K562 (cell line): ENCODE data around the gene SLC22A7. TPM values are rescaled to one million over a fixed set of nuclear protein-coding genes. Genes with fewer than 3 reads are reported as not detected.

Source experiments
- ATAC-seq: fragments of 200-7000 bp; cut with Tn5 transposase; 3 replicates; pipeline ENCODE4 v1.9.1; 2020; ENCODE audit warnings: moderate library complexity
- BruUV-seq: library from RNA; stranded (reverse); fragments of 400-500 nt; replicated peaks from 2 replicates; lab custom pipeline; 2021; lab: Mats Ljungman, UMichigan
- CTCF ChIA-PET: fragments of 300-600 bp; formaldehyde crosslinking; extraction: SDS; loops from one replicate; lab custom pipeline; 2021; ENCODE audit warnings: low intra/inter-chr PET ratio; lab: Yijun Ruan, JAX
- POLR2A ChIA-PET: fragments of 300-600, 350-650 bp; sonication (Branson Sonifier 250); formaldehyde crosslinking; extraction: SDS; loops from one replicate; lab custom pipeline; 2021; ENCODE audit warnings: antibody characterized with exemption, inconsistent platforms; lab: Yijun Ruan, JAX
- DNase-seq, 4 experiments: peaks; one replicate each; pipeline versions ENCODE4 v3.0.0 to v3.0.0-alpha.2; 2011 to 2018; ENCODE audit warnings: low spot score in 3 of 4, mixed read lengths in 3 of 4; ENCODE audit errors: extremely low read depth in 1 of 4
- FAIRE-seq: peaks from 2 replicates; lab custom pipeline; 2011; peaks lifted over from hg19 to GRCh38; lab: Jason Lieb, UNC
- H2AFZ ChIP-seq: 2 replicates; pipeline ENCODE4 v1.6.0; 2011; ENCODE audit warnings: low read depth, low read length, control low read depth, inconsistent platforms
- H3K27ac ChIP-seq: fragments of 200-600 bp; 3 replicates; pipeline ENCODE4 v1.8.0; 2011; ENCODE audit warnings: low read depth, mild to moderate bottlenecking, control low read depth, inconsistent platforms, low read length, moderate library complexity, mixed read lengths; ENCODE audit errors: extremely low read depth
- H3K27me3 ChIP-seq, 2 experiments: fragments of 300-600 bp in 1 of 2; 2 replicates in 1 of 2; 3 replicates in 1 of 2; pipeline versions ENCODE4 v1.6.0 to v1.8.0; 2011; ENCODE audit warnings: inconsistent platforms in 2 of 2, low read length in 2 of 2, mild to moderate bottlenecking in 1 of 2, mixed read lengths in 1 of 2, moderate library complexity in 1 of 2; ENCODE audit not compliant: control insufficient read depth in 2 of 2, insufficient read depth in 2 of 2
- H3K36me3 ChIP-seq: fragments of 300-600 bp; 3 replicates; pipeline ENCODE4 v1.8.0; 2011; ENCODE audit warnings: mild to moderate bottlenecking, low read length, inconsistent platforms; ENCODE audit not compliant: control insufficient read depth, insufficient read depth
- H3K4me1 ChIP-seq, 2 experiments: fragments of 200-600 bp in 1 of 2; replicated peaks in 1 of 2; 2 replicates in 1 of 2; 3 replicates in 1 of 2; pipeline versions ENCODE4 v1.5.1 to v1.8.0; 2011; ENCODE audit warnings: inconsistent platforms in 2 of 2, low read length in 2 of 2, mild to moderate bottlenecking in 1 of 2, mixed read lengths in 1 of 2, moderate library complexity in 1 of 2; ENCODE audit not compliant: control insufficient read depth in 2 of 2, insufficient read depth in 2 of 2
- H3K4me2 ChIP-seq: 2 replicates; pipeline ENCODE4 v1.6.1; 2011; ENCODE audit warnings: low read length, control low read depth, inconsistent platforms, mixed read lengths; ENCODE audit not compliant: insufficient read depth
- H3K4me3 ChIP-seq: fragments of 200-600 bp; sonication (generic), shearing (Covaris generic); 2 replicates; pipeline ENCODE4 v1.5.1; 2016; ENCODE audit warnings: control low read depth, inconsistent platforms
- H3K79me2 ChIP-seq: fragments of 200-600 bp; 3 replicates; pipeline ENCODE4 v1.8.0; 2011; ENCODE audit warnings: low read length, inconsistent platforms; ENCODE audit not compliant: control insufficient read depth, insufficient read depth
- H3K9ac ChIP-seq, 2 experiments: 2 replicates each; pipeline versions ENCODE4 v1.6.0 to v1.6.1; 2011; ENCODE audit warnings: low read depth in 2 of 2, low read length in 2 of 2, control low read depth in 1 of 2, inconsistent platforms in 1 of 2, mild to moderate bottlenecking in 1 of 2, mixed read lengths in 1 of 2; ENCODE audit not compliant: insufficient read depth in 1 of 2
- H3K9me1 ChIP-seq: one replicate; pipeline ENCODE4 v1.6.0; 2011; ENCODE audit warnings: inconsistent platforms, mild to moderate bottlenecking, low read length, moderate library complexity; ENCODE audit not compliant: control insufficient read depth, insufficient read depth
- H3K9me3 ChIP-seq: replicated peaks from 2 replicates; pipeline ENCODE4 v1.5.1; 2011; ENCODE audit warnings: low read depth, low read length, inconsistent platforms; ENCODE audit not compliant: control insufficient read depth, insufficient read depth
- H4K20me1 ChIP-seq: replicated peaks from 2 replicates; pipeline ENCODE4 v1.6.1; 2011; ENCODE audit warnings: low read length, inconsistent platforms, mixed read lengths; ENCODE audit not compliant: control insufficient read depth, insufficient read depth
- CHD1 ChIP-seq: fragments of 200-600 bp; sonication (generic); IDR thresholded peaks from one replicate; pipeline ENCODE4 v1.6.1; 2012; ENCODE audit warnings: mild to moderate bottlenecking, moderate library complexity, low read length, inconsistent platforms
- DIDO1 ChIP-seq: fragments of 450-650 bp; IDR thresholded peaks from 2 replicates; pipeline ENCODE4 v1.6.1; 2016; ENCODE audit warnings: low read depth, missing biosample characterization, missing genetic modification characterization
- ELF4 ChIP-seq: fragments of 450-650 bp; formaldehyde crosslinking; IDR thresholded peaks from 2 replicates; pipeline ENCODE4 v1.4.0; 2022; ENCODE audit warnings: missing genetic modification characterization
- KAT2B ChIP-seq: IDR thresholded peaks from one replicate; pipeline ENCODE4 v1.6.1; 2012; ENCODE audit warnings: low read depth, mild to moderate bottlenecking, control low read depth, inconsistent platforms, low read length, moderate library complexity
- LCOR ChIP-seq: sonication (generic); formaldehyde crosslinking; IDR thresholded peaks from 2 replicates; pipeline ENCODE4 v1.8.0; 2022; ENCODE audit warnings: mild to moderate bottlenecking, missing genetic modification reagents
- MAFK ChIP-seq: IDR thresholded peaks from 2 replicates; pipeline ENCODE4 v1.6.1; 2011; ENCODE audit warnings: low read length, improper control_type of control experiment
- MCM3 ChIP-seq: fragments of 450-650 bp; IDR thresholded peaks from 2 replicates; pipeline ENCODE4 v1.6.1; 2016
- PATZ1 ChIP-seq: fragments of 250-450 bp; sonication (Bioruptor Pico); IDR thresholded peaks from 2 replicates; pipeline ENCODE4 v1.5.0; 2020; ENCODE audit warnings: mild to moderate bottlenecking, borderline replicate concordance
- RAD21 ChIP-seq, 2 experiments: fragments of 250-450 bp in 1 of 2; fragments of 450-650 bp in 1 of 2; sonication (Bioruptor Pico) in 1 of 2; formaldehyde crosslinking in 1 of 2; IDR thresholded peaks in 1 of 2; conservative IDR thresholded peaks in 1 of 2; 2 replicates each; pipeline versions ENCODE4 v1.4.0 to v1.8.0; 2020 to 2022; ENCODE audit warnings: mild to moderate bottlenecking in 2 of 2, moderate library complexity in 1 of 2
- SIN3B ChIP-seq: fragments of 450-650 bp; IDR thresholded peaks from 2 replicates; pipeline ENCODE4 v1.6.1; 2017; ENCODE audit warnings: low read depth, mild to moderate bottlenecking, moderate library complexity
- SMARCB1 ChIP-seq: IDR thresholded peaks from 2 replicates; pipeline ENCODE4 v1.6.1; 2011; ENCODE audit warnings: improper control_type of control experiment, low read depth; ENCODE audit not compliant: insufficient read length
- ZNF280B ChIP-seq: fragments of 250-450 bp; sonication (Bioruptor Pico); IDR thresholded peaks from 2 replicates; pipeline ENCODE4 v1.5.1; 2021; ENCODE audit warnings: mild to moderate bottlenecking
- ZNF668 ChIP-seq: fragments of 250-450 bp; sonication (Bioruptor Pico); IDR thresholded peaks from 2 replicates; pipeline ENCODE4 v1.8.0; 2022; ENCODE audit warnings: mild to moderate bottlenecking, inconsistent platforms
- ZNF778 ChIP-seq: fragments of 450-650 bp; formaldehyde crosslinking; IDR thresholded peaks from 2 replicates; pipeline ENCODE4 v1.4.0; 2020; ENCODE audit warnings: mild to moderate bottlenecking, moderate library complexity
- WGBS: fragments of 100-300 bp; shearing (Covaris generic); methylation state at CpG from one replicate; pipeline ENCODE4 v1.1.6; 2016; ENCODE audit warnings: low coverage, mixed read lengths; ENCODE audit not compliant: insufficient coverage; ENCODE audit errors: missing lambda C conversion rate; 5-methylcytosine and 5-hydroxymethylcytosine counted together
- in situ Hi-C: fragments of 300-500 bp; cut with MboI; formaldehyde crosslinking; loops from 4 replicates; pipeline ENCODE4 v1.15.0; 2018; ENCODE audit warnings: inconsistent platforms, mixed read lengths
- intact Hi-C: fragments of 100-400 bp; cut with micrococcal nuclease; formaldehyde crosslinking; loops from 2 replicates; pipeline ENCODE4 v1.14.2; 2022
- polyA plus RNA-seq, 8 experiments: library from polyadenylated mRNA; depleted of rRNA in 4 of 8; stranded (reverse) in 5 of 8; unstranded in 3 of 8; fragments of >200 nt; fragmentation: Nextera tagmentation in 2 of 8; fragmentation: Illumina TruSeq in 1 of 8; extraction: Ambion mirVana in 2 of 8; extraction: Trizol in 1 of 8; gene quantifications; 2 replicates each; pipeline versions ENCODE4 v1.2.1 to v1.2.3, GENCODE V29; 2011 to 2014; ENCODE audit warnings: inconsistent platforms in 1 of 8, missing spikeins in 1 of 8
- total RNA-seq, 7 experiments: library from RNA; depleted of rRNA in 6 of 7; stranded (reverse); fragments of >200 nt in 6 of 7; fragmentation: Illumina TruSeq in 2 of 7; extraction: Trizol in 2 of 7; gene quantifications; 2 replicates each; pipeline versions ENCODE4 v1.2.1 to v1.2.3, GENCODE V29; 2011 to 2021; ENCODE audit warnings: low replicate concordance in 1 of 7
- TF ChIP-seq, protein P1 (sequence below): IDR thresholded peaks from 2 replicates; pipeline ENCODE4 v1.6.1; 2011; ENCODE audit warnings: borderline replicate concordance, low read depth, mild to moderate bottlenecking, moderate library complexity, low read length; ENCODE audit not compliant: insufficient read depth, poor library complexity, severe bottlenecking

The SLC22A7 gene
- total and polyA plus RNA-seq, 9 of the 15 experiments (the other 6 are each of a cell fraction or from before 2014, with no cell fraction given), result not detected

DNA sequence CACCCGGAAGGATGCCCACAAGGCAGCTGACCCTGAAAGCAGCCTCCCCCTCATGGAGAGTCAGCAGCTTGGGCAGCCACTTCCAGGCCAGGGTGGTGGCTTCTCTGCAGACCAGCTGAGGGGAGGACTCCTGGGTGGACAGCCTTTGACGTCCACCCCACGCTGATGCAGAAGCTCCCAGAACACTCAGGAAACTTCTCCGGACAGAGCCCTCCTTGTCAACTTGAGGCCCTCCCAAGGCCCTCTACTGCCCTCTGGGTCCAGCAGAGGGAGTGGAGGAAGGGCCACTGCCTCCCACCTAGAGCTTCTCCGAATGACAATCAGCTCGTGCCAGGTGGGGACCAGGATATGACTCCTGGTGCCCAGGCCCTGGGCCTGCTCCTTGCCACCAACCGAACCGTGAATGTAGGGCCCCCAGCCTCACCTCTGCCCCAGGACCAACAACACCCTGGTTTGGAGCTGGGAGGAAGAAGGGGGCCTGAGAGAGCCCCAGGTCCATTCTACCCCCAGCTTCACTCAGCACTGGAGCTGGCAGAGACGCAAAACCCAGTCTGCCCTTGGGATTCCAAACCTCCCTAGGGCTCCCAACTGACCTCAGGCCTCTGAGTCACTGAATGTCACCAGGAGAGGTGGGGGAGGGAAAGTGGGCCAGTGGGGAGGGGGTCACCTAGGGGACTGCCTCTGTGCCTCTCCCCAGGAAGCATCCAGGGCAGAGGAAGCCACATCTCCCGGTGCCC, 10.9 kb upstream of the SLC22A7 start:
- no TSS peak for BruUV-seq
- FAIRE-seq (peak; percentile 74), ATAC-seq (peak; percentile 86), DNase-seq (peak; percentile 45 to 62 (median 50))
- intact Hi-C loops (no loop called here), in situ Hi-C loops (no loop called here)
- Histone ChIP-seq H3K4me2 (no peak overlapping the region), H3K36me3 (no peaks in the 10 kb centered on the region), H3K79me2 (no peaks in the 10 kb centered on the region), H4K20me1 (0 out of 2 replicates have a peak, but pooled peaks cover 4% of the 10 kb centered on the region), H3K4me3 (no peak overlapping the region), H3K27ac (no peak overlapping the region), H3K27me3 (peaks cover 36 to 58% of the 10 kb centered on the region in 2 experiments), H3K4me1 (peaks cover 0 to 24% of the 10 kb centered on the region in 2 experiments; a peak in 2 of 5 replicates), H2AFZ (no peak overlapping the region), H3K9me1 (no peaks in the 10 kb centered on the region), H3K9me3 (no peaks in the 10 kb centered on the region), H3K9ac (no peak overlapping the region; a peak in 1 of 4 replicates)
- WGBS, result 6% methylated on average over 10 of the region's 10 CpGs
- ChIA-PET POLR2A (interaction anchor here (0.6 to 1.1 kb wide), 4 partner anchors 9 to 408 kb away, joined by 3 to 5 read pairs (median 3); partner anchors contain the start of gene RPL7L1), CTCF (no interaction called here)
- TF ChIP-seq MCM3, result no peak
- TF ChIP-seq ZNF778 (CRISPR knock-in tag), result no peak
- TF ChIP-seq ELF4 (CRISPR knock-in tag), result no peak
- no peak for TF ChIP-seq MAFK
- peak; percentile 14 to 53; a peak in 2 of 4 replicates for TF ChIP-seq RAD21 (CRISPR knock-in tag; conservative IDR thresholded peaks at IDR 0.05 in 1 of 2, IDR thresholded peaks at IDR 0.05 in 1 of 2)
- TF ChIP-seq, protein P1, sequence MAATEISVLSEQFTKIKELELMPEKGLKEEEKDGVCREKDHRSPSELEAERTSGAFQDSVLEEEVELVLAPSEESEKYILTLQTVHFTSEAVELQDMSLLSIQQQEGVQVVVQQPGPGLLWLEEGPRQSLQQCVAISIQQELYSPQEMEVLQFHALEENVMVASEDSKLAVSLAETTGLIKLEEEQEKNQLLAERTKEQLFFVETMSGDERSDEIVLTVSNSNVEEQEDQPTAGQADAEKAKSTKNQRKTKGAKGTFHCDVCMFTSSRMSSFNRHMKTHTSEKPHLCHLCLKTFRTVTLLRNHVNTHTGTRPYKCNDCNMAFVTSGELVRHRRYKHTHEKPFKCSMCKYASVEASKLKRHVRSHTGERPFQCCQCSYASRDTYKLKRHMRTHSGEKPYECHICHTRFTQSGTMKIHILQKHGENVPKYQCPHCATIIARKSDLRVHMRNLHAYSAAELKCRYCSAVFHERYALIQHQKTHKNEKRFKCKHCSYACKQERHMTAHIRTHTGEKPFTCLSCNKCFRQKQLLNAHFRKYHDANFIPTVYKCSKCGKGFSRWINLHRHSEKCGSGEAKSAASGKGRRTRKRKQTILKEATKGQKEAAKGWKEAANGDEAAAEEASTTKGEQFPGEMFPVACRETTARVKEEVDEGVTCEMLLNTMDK, result peak; percentile 6
- no peak for TF ChIP-seq LCOR
- TF ChIP-seq ZNF668 (CRISPR knock-in tag), result no peak
- no peak for TF ChIP-seq DIDO1 (tag)
- no peak for TF ChIP-seq SMARCB1
- no peak for TF ChIP-seq KAT2B
- TF ChIP-seq CHD1, result no peak
- TF ChIP-seq PATZ1 (CRISPR knock-in tag), result no peak
- TF ChIP-seq ZNF280B (CRISPR knock-in tag), result no peak
- TF ChIP-seq SIN3B, result no peak
